GM10847 (cell line): ENCODE data around the gene CAMTA1.

ENCODE experiments used
- POLR2A ChIP-seq: IDR thresholded peaks from 2 replicates; pipeline ENCODE4 v1.6.1; 2011; ENCODE audit not compliant: insufficient read length; ENCODE audit errors: extremely low read depth

CAMTA1 gene

GRCh38 chr1:7500381-7501083 lies 715.3 kb downstream of the CAMTA1 start:
- no peak for TF ChIP-seq POLR2A

- no peak for TF ChIP-seq POLR2A
Measured at GRCh38 chr1:7501084-7501491, 715.8 kb downstream of the CAMTA1 start.

GRCh38 chr1:7501723-7502603 lies 716.7 kb downstream of the CAMTA1 start:
- TF ChIP-seq POLR2A = no peak

- no peak for TF ChIP-seq POLR2A
Measured at GRCh38 chr1:7503691-7504437, 718.6 kb downstream of the CAMTA1 start.

GRCh38 chr1:7504438-7504720 lies 719.1 kb downstream of the CAMTA1 start:
- no peak for TF ChIP-seq POLR2A

- TF ChIP-seq POLR2A = no peak
Measured at GRCh38 chr1:7505094-7505770, 720.0 kb downstream of the CAMTA1 start.

- no peak for TF ChIP-seq POLR2A
Measured at GRCh38 chr1:7505771-7506453, 720.7 kb downstream of the CAMTA1 start.

GRCh38 chr1:7506454-7507284 lies 721.4 kb downstream of the CAMTA1 start:
- TF ChIP-seq POLR2A = no peak

- no peak for TF ChIP-seq POLR2A
Measured at GRCh38 chr1:7507285-7508019, 722.2 kb downstream of the CAMTA1 start.

GRCh38 chr1:7508052-7508933 lies 723.0 kb downstream of the CAMTA1 start:
- TF ChIP-seq POLR2A = no peak

GRCh38 chr1:7508934-7509519 lies 723.8 kb downstream of the CAMTA1 start:
- no peak for TF ChIP-seq POLR2A

- no peak for TF ChIP-seq POLR2A
Measured at GRCh38 chr1:7509598-7509997, 724.3 kb downstream of the CAMTA1 start.
